ENCODE data around the gene SUCNR1. TPM values are rescaled to one million over a fixed set of nuclear protein-coding genes. Genes with fewer than 3 reads are reported as not detected.

SUCNR1 gene
- total RNA-seq, 1 donor from 2014 or later = 3.1 TPM

Other genes with a start within 250 kb of the SUCNR1 start
- not detected for gene AADACL2, start 139.7 kb upstream of the SUCNR1 start, total RNA-seq
- gene AADAC, start 59.5 kb upstream of the SUCNR1 start, total RNA-seq = 1.2 TPM

Measured in ascending aorta (tissue), 1 donor.